IPS DF 19.7 (cell line): Measurements from ENCODE around the gene CDC42BPA.

ENCODE experiments used
- DNase-seq: peaks from one replicate; pipeline ENCODE4 v3.0.0-alpha.2; 2013; ENCODE audit warnings: low read depth, low spot score

The CDC42BPA gene

DNA sequence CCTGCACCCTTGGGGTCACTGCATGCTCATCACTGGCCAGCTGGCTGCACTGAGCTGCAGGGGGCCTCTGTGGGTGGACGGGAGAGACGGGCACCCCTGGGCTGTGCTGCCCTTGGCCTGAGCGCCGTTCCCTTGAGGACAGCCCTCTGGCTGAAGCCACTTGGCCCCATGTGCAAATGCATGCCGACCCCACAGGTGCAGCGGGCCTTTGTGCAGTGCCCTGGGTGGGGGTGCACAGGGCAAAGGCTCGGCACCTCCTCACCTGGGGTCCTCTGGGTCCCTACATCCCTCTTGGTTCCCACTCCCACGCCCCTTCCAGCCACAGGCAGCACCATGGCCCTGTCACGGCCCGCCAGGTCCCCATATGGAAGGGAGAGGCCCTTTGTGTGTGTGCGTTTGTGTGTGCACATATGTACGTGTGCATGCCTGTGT, 336.9 kb downstream of the CDC42BPA start:
- DNase-seq = no peak

DNA sequence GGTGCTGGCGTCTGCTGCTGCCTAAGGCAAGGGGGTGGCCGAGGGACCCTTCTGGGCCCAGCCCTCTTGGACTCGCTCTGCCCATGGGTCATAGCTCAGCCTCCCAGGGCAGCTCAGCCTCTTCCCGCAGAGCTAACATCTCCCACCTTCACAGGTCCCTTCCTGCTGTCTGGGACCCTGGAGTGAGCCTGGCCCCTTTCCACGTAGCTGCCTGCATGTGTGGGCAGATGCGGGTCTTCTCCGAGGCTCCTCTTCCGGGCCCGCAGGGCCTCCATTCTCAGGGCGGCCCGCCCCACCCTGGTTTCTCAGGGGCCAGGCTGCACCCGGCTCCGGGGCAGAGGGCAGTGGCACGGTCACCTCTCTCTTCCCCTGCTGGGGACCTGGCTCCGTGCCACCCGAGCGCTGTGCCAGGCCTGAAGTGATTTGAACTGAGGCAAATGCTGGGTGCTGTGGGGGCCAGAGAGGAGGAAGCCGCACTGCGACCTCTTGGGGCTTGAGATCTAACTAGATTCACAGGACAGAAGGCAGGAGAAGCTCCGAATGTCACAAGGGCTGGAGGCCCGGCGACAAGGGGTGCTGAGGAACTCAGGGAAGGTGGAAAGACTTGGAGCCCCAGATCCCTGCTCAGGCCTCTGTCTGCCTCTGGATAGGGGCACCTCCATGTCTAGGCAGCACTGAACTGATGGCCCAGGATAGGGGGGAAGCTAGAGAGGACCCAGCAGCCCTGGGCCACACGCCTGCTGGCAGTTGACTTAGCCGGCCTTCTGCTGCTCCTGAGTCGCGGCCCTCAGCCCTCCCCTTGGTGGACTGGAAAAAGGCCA, 337.5 kb downstream of the CDC42BPA start:
- no peak for DNase-seq

DNA sequence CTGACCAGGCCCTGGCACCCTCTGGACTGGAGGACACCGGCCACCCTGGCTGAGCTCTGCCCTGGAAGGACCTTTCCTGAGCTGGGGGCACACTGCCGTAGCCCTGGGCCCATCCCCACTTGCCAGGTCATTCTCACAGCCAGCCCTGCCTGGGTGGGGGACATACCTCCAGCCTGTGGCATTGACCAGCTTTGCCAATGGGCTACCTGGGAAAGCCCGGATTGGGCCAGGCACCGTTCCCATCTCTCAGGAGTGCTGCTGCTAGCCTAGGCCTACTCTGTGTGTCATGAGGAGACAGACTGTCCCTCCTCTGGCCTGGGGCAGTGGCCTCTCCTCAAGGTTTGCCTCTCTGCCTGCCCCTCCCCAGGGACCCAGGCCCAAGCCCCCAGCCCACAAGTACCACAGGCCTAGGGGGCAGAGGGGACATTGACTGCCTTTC, 338.2 kb downstream of the CDC42BPA start:
- no peak for DNase-seq

DNA sequence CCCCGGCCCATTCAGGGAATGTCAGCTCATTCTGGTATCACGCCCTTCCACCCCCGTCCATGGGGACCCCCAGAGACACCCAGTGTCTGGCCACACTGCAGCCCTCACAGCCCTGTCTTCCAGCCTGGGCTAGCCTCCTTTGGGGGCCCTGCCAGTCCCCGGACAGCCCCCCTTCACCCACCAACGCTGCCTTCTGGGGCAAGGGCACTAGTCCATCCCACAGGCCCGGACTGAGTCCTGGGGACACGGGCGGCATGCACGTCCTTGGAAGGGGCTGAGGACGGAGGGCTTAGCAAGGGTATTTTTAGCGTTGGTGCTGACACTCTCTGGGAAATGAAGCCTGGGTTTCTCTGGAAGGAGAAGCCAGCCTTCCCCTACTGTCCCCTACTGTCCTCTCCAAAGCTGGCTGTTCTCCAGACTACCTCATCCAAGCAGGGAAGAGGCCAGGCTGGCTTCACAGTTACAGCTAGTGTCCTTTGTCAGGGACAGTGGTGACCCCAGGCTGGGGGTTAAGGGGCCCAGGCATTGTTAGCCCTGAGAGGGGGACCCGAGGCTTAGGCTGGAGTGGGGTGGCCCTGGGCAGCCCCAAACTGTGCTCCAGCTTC, 338.7 kb downstream of the CDC42BPA start:
- DNase-seq = no peak

GRCh38 chr1:226979115-226979516, 339.2 kb downstream of the CDC42BPA start:
- no peak for DNase-seq

GRCh38 chr1:226978432-226979114, 339.7 kb downstream of the CDC42BPA start:
- DNase-seq = no peak

GRCh38 chr1:226977643-226978431, 340.5 kb downstream of the CDC42BPA start:
- DNase-seq = no peak

DNA sequence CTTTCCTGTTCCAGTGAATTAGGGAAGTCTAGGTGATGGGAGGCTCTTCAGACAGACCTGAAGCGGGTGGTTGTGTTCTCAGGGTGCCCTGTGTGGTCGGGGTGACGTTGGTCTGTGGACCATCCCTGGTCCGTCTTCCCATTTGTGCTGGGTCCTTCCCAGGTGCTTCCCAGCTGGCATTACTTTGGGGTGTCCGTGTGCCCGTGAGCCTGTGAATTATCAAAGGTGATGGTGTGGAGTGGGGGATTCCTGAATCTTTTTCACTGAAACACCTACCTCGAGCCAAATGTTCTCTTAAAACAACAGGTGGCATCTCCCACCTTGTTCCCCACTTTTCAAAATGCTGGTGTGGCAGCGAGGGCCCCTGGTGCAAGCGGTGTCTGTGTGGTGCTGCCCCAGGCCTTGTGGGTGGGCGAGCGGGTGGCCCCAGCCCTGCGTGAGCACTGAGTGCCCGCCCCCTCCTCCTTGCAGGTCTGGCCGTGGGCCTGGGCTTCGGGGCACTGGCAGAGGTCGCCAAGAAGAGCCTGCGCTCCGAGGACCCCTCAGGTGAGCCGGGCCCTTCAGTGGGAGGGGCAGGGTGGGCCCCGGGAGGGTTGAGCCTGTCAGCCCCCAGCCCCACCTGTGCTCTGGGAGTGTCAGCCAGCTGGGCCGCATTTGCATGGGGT, 341.2 kb downstream of the CDC42BPA start:
- no peak for DNase-seq

DNA sequence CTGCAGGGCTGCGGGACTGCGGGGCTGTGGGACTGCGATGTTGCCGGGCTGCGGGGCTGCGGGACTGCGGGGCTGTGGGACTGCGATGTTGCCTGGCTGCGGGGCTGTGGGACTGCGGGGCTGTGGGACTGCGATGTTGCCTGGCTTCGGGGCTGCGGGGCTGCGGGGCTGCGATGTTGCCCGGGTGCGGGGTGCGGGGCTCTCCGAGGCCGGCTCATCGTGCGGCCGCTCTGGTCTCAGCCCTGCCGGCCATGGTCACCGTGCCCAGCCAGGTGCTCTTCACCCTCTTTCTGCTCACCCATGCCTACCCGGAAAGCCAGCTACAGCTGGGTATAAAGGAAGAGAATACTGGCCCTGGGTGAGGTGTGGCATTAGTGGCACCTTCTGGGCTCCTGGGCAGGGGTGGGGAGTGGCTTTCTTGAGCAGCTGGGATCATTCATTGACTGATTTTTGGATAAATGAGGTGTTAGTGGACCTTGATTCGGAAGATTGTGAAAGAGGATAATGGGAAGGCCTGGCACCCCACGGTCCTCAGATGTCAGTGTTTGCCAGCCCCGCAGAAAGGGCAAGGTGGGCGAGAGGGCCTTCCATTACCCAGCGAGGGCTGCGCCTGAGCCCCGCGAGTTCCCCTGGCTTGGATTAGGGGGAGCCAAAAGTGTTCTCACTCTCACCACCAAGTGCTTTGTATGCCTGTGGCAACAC, 341.9 kb downstream of the CDC42BPA start:
- no peak for DNase-seq

- no peak for DNase-seq
Measured at GRCh38 chr1:226975259-226976250, 342.7 kb downstream of the CDC42BPA start.

- DNase-seq = no peak
Measured at GRCh38 chr1:226974544-226975258, 343.6 kb downstream of the CDC42BPA start.

DNA sequence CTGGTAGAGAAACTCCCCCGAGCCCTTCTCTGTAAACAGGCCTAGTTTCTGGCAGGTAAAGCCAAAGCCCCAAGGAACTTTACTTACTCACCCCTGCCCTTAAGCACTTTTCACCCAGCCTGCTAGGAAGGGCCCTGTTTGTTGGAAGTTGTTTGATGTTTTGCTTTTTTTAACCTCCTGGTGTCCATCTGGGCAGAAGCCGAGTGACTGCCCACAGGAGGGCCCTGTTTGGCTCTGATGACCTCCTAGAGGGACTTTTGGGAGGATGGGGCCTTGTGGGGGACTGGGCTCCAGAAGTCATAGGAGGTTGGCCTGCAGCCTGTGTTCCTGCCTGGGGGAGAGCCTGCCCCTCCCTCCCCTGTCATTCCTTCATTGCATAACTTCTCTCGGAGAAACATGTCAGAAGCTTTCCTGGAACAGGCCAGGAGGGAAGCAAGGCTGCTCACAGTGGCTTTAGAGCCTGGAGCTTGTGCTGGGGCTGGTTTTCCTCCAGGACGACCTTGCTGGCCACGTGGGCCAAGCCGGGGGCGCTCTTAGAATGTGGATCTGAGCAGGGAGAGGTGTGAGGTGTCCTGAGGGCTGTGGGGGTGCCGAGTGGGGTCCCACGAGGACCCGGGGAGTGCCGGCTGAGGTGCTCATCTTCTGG, 344.3 kb downstream of the CDC42BPA start:
- DNase-seq = no peak

DNA sequence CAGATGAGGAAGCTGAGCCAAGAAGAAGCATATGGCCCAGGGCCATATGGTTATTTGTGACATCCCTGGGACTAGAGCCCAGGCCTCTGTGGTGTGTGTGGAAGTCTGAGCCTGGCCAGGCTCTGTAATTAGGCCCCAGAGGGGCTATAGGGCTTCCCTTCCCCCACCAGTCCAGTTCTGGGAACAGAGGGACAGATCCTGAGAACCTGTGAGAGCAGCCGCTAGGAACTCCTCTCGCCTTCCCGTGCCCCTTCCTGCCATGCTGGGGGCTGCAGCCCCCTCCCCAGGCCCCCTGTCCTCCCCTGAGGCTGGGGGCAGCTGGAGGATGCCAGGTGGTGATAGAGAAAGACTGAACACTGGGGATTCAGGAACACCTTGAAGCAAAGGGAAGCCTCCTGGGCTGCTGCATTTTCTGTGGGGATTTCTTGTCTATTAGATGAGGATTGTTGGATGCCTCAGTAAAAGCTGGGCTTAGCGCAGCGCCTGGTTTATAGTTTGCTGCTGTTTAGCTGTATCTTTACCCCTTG, 344.9 kb downstream of the CDC42BPA start:
- no peak for DNase-seq

- DNase-seq = no peak
Measured at GRCh38 chr1:226972931-226973330, 345.4 kb downstream of the CDC42BPA start.

DNA sequence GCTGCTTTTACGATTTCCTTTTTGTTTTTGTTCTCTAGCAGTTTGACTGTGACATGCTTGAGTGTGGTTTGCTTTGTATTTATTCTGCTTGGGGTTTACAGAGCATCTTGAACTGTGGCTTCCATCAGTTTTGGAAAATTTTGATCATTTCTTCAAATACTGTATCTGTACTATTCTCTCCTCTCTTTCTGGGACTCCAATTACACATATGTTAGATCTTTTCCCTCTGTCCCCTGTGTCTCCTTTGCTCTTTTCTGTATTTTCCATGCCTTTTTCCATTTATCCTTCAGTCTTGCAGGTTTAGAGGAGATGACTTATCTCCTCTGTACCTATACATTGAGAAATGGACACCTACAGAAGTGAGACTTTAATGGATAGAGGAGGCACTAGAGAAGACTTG, 346.5 kb downstream of the CDC42BPA start:
- DNase-seq = no peak

GRCh38 chr1:226967665-226968064, 350.6 kb downstream of the CDC42BPA start:
- DNase-seq = no peak

DNA sequence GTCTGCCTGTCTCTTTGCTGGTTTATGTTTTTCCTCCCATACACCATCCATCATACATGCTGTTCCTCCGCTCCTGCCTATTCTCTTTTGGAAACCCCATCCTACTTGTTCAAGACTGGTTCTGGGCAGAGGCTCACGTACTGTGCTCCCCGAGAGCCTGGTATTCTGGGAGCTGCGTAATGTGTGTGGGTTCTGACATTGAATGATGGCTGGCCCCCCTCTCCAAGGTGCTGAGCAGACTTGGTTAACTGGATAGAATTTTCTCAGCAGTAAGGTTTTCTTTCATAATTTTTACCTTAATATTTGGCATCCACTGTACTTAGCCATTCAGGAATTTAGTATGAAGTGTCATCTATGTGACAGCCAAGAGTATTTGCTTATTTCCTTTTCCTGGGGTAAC, 351.6 kb downstream of the CDC42BPA start:
- no peak for DNase-seq
